GM21447 (cell line): ENCODE data around the gene LCN6.
"Not testable (repeated sequence)": the region's sequence is repeated elsewhere in the genome, so short reads cannot be mapped to it uniquely, and the experiment has no call there.

Source experiments
- ATAC-seq: cut with Tn5 transposase; IDR thresholded peaks from one replicate; pipeline ENCODE4 v1.9.1; 2021; ENCODE audit not compliant: unreplicated experiment

LCN6 gene

GRCh38 chr9:136760424-136760823 is 12.1 kb upstream of the LCN6 start:
- no peak for ATAC-seq

- no peak for ATAC-seq
Observed at GRCh38 chr9:136759436-136760325, 11.4 kb upstream of the LCN6 start.

GRCh38 chr9:136759001-136759400 is 10.7 kb upstream of the LCN6 start:
- ATAC-seq, result no peak

- no peak for ATAC-seq
Observed at GRCh38 chr9:136757751-136758140, 9.4 kb upstream of the LCN6 start.

- ATAC-seq, result no peak
Observed at GRCh38 chr9:136757328-136757727, 9.0 kb upstream of the LCN6 start.

GRCh38 chr9:136756836-136757235 is 8.5 kb upstream of the LCN6 start:
- no peak for ATAC-seq

- ATAC-seq, result no peak
Observed at GRCh38 chr9:136756134-136756438, 7.8 kb upstream of the LCN6 start.

- ATAC-seq, result not testable (repeated sequence)
Observed at GRCh38 chr9:136755302-136756133, 7.2 kb upstream of the LCN6 start.

GRCh38 chr9:136754626-136755301 is 6.4 kb upstream of the LCN6 start:
- no peak for ATAC-seq

- ATAC-seq, result no peak
Observed at GRCh38 chr9:136754059-136754572, 5.8 kb upstream of the LCN6 start.

- ATAC-seq, result no peak
Observed at GRCh38 chr9:136753371-136754058, 5.2 kb upstream of the LCN6 start.

GRCh38 chr9:136751814-136752213 is 3.5 kb upstream of the LCN6 start:
- ATAC-seq, result no peak

- ATAC-seq, result no peak
Observed at GRCh38 chr9:136751244-136751643, 2.9 kb upstream of the LCN6 start.

- no peak for ATAC-seq
Observed at GRCh38 chr9:136750526-136750925, 2.2 kb upstream of the LCN6 start.

GRCh38 chr9:136748666-136749611 is 614 bp upstream of the LCN6 start:
- ATAC-seq, result no peak

GRCh38 chr9:136747161-136748060 is 914 bp downstream of the LCN6 start:
- ATAC-seq, result no peak

- ATAC-seq, result no peak
Observed at GRCh38 chr9:136746621-136747020, 1.7 kb downstream of the LCN6 start.

GRCh38 chr9:136746155-136746490 is 2.2 kb downstream of the LCN6 start:
- ATAC-seq, result no peak
